Astrocyte of the cerebellum (primary cell): ENCODE results near the gene AK1.

Source experiments
- DNase-seq: peaks from one replicate; pipeline ENCODE4 v3.0.0-alpha.2; 2011; ENCODE audit warnings: low read depth
- H3K4me3 ChIP-seq: 2 replicates; pipeline ENCODE4 v1.5.1; 2011; ENCODE audit warnings: mild to moderate bottlenecking, low read depth, low read length, moderate library complexity
- CTCF ChIP-seq: IDR thresholded peaks from 2 replicates; pipeline ENCODE4 v1.5.1; 2012; ENCODE audit warnings: low read length, low read depth, moderate library complexity, mild to moderate bottlenecking; ENCODE audit errors: missing control alignments
- in situ Hi-C: cut with HindIII; loops from 2 replicates; pipeline ENCODE4 v1.10.0; 2017; ENCODE audit warnings: low sequenced_read_pairs

AK1 gene

GRCh38 chr9:127856729-127857116 lies 20.8 kb downstream of the AK1 start:
- TF ChIP-seq CTCF: no peak
- no peak overlapping the region for H3K4me3 ChIP-seq
- no peak for DNase-seq
- in situ Hi-C loops: loop anchor here (25.0 kb wide), 1 partner anchor 219 kb away; no protein-coding TSS in a partner anchor

GRCh38 chr9:127856094-127856728 lies 21.3 kb downstream of the AK1 start:
- in situ Hi-C loops: loop anchor here (25.0 kb wide), 1 partner anchor 219 kb away; no protein-coding TSS in a partner anchor
- DNase-seq: no peak
- H3K4me3 ChIP-seq: no peak overlapping the region
- TF ChIP-seq CTCF: no peak

GRCh38 chr9:127855522-127855921 lies 22.0 kb downstream of the AK1 start:
- no peak overlapping the region for H3K4me3 ChIP-seq
- no peak for DNase-seq
- in situ Hi-C loops: loop anchor here (25.0 kb wide), 1 partner anchor 218 kb away; no protein-coding TSS in a partner anchor
- no peak for TF ChIP-seq CTCF

GRCh38 chr9:127854960-127855359 lies 22.5 kb downstream of the AK1 start:
- DNase-seq: no peak
- H3K4me3 ChIP-seq: no peak overlapping the region
- in situ Hi-C loops: loop anchor here (25.0 kb wide), 1 partner anchor 218 kb away; no protein-coding TSS in a partner anchor
- no peak for TF ChIP-seq CTCF

GRCh38 chr9:127854184-127854806 lies 23.2 kb downstream of the AK1 start, which contains the start of gene ENG:
Gene ENG, minus strand, starts transcription at chr9:127854658. Its CDS starts 303 bp downstream, at chr9:127854355.
- TF ChIP-seq CTCF: peak; percentile 7
- no peak for DNase-seq
- peak within 1 kb of the TSS; percentile 44 for H3K4me3 ChIP-seq
- in situ Hi-C loops: loop anchor here (25.0 kb wide), 1 partner anchor 217 kb away; no protein-coding TSS in a partner anchor

- no peak for DNase-seq
- in situ Hi-C loops: loop anchor here (25.0 kb wide), 1 partner anchor 216 kb away; no protein-coding TSS in a partner anchor
These were observed 23.9 kb downstream of the AK1 start for GRCh38 chr9:127853312-127854183.

More at GRCh38 chr9:127853312-127854183, 23.9 kb downstream of the AK1 start:
- peak overlapping the region; percentile 44 for H3K4me3 ChIP-seq
- no peak for TF ChIP-seq CTCF
